22Rv1 (cell line): ENCODE data around the gene TTLL9.

ENCODE experiments used
- ZFX ChIP-seq: fragments of 450-650 bp; IDR thresholded peaks from 2 replicates; pipeline ENCODE4 v1.6.1; 2017; ENCODE audit warnings: antibody characterized with exemption, borderline replicate concordance
- TF ChIP-seq, protein P1 (sequence below): fragments of 450-650 bp; IDR thresholded peaks from 2 replicates; pipeline ENCODE4 v1.5.1; 2017; ENCODE audit warnings: mild to moderate bottlenecking

DNA sequence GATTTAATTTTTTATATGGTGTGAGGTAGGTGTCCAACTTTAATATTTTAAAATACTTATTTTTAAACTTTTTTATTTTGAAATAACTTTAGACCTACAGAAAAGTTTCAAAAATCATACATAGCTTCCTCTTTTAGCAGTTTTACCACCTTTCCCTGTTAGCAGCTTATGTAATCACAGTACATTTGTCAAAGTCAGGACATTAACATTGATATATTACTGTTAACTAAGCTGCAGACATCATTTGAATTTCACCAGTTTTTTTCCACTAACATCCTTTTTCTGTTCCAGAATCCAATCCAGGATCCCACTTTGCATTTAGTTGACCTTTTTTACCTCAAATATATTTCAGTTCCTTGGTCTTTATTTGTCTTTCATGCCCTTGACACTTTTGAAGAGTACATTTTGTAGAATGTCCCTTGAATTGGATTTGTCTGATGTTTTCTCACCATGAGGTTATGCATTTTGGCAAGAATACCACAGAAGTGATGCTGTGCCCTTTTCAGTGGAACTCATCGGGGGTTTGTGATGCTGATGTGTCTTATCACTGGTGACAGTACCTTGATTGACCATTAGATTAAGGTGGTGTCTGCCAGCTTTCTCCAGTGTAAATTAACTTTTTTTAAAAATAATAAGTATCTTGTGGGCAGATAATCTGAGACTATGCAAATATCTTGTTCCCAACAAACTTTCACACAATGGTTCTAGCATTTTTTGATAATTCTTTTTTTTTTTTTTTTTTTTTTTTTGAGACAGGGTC, 33.4 kb downstream of the TTLL9 start:
- no peak for TF ChIP-seq ZFX
- TF ChIP-seq, protein P1, sequence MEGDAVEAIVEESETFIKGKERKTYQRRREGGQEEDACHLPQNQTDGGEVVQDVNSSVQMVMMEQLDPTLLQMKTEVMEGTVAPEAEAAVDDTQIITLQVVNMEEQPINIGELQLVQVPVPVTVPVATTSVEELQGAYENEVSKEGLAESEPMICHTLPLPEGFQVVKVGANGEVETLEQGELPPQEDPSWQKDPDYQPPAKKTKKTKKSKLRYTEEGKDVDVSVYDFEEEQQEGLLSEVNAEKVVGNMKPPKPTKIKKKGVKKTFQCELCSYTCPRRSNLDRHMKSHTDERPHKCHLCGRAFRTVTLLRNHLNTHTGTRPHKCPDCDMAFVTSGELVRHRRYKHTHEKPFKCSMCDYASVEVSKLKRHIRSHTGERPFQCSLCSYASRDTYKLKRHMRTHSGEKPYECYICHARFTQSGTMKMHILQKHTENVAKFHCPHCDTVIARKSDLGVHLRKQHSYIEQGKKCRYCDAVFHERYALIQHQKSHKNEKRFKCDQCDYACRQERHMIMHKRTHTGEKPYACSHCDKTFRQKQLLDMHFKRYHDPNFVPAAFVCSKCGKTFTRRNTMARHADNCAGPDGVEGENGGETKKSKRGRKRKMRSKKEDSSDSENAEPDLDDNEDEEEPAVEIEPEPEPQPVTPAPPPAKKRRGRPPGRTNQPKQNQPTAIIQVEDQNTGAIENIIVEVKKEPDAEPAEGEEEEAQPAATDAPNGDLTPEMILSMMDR = no peak
